ENCODE results near the gene GBP7. TPM values are rescaled to one million over a fixed set of nuclear protein-coding genes. Genes with fewer than 3 reads are reported as not detected.

GBP7 gene
- total and polyA plus RNA-seq, 10 of the 15 experiments (the other 5 are each of a cell fraction or from before 2014, with no cell fraction given): not detected

- no peaks in the 10 kb centered on the region for H3K79me2 ChIP-seq (ENCODE audit: control insufficient read depth, insufficient read depth, low read length)
- intact Hi-C loops (cut with micrococcal nuclease; ENCODE audit: unreplicated experiment): no loop called here
- no peak overlapping the region for H3K4me2 ChIP-seq (ENCODE audit: control insufficient read depth, insufficient read depth)
- BruUV-seq (replicated peaks): no TSS peak
- no peaks in the 10 kb centered on the region for H3K4me1 ChIP-seq (ENCODE audit: control insufficient read depth, insufficient read depth, low read length)
- no peaks in the 10 kb centered on the region for H3K36me3 ChIP-seq (ENCODE audit: control insufficient read depth in 2 of 2, insufficient read depth in 2 of 2, low read length in 1 of 2)
- no peak for ATAC-seq
- H2AFZ ChIP-seq (ENCODE audit: control insufficient read depth, low read depth, low read length): no peak overlapping the region
- WGBS (ENCODE audit: insufficient coverage, insufficient replicate concordance, low lambda C conversion rate, missing lambda C conversion rate): 18% methylated on average over 1 of the region's 1 CpG
- no peaks in the 10 kb centered on the region for H3K27me3 ChIP-seq (replicated peaks in 1 of 2; ENCODE audit: control insufficient read depth in 2 of 2, insufficient read depth in 2 of 2, low read length in 1 of 2)
- no peak overlapping the region for H3K4me3 ChIP-seq
- in situ Hi-C loops (cut with MboI): no loop called here
- H4K20me1 ChIP-seq (ENCODE audit: control insufficient read depth, insufficient read depth): no peaks in the 10 kb centered on the region
- SMC1A ChIA-PET (ENCODE audit: uncharacterized antibody, unreplicated experiment): no interaction called here
- DNase-seq (ENCODE audit: low read depth, low spot score): no peak
- no peaks in the 10 kb centered on the region; the same call in 2 of the 3 replicates for H3K9me3 ChIP-seq (replicated peaks; ENCODE audit: control insufficient read depth, insufficient read depth, low read length)
- no peak overlapping the region for H3K27ac ChIP-seq (ENCODE audit: control insufficient read depth, insufficient read depth)
- no peak overlapping the region for H3K9ac ChIP-seq (ENCODE audit: control insufficient read depth, insufficient read depth, low read length)
- CTCF ChIA-PET: interaction anchor here (0.9 to 1.1 kb wide), 2 partner anchors 9 to 13 kb away, joined by 3 read pairs; no protein-coding TSS in a partner anchor
- RAD21 ChIA-PET (ENCODE audit: unreplicated experiment): no interaction called here
- POLR2A ChIA-PET: no interaction called here
- FAIRE-seq: no peak
- TF ChIP-seq ZZZ3 (IDR thresholded peaks at IDR 0.05; ENCODE audit: control insufficient read depth, insufficient read length, low read depth) (no peak), POLR2AphosphoS2 (IDR thresholded peaks at IDR 0.05; ENCODE audit: low read depth, low read length) (no peak), CBX5 (IDR thresholded peaks at IDR 0.05; ENCODE audit: low read depth) (no peak), RCOR1 (conservative IDR thresholded peaks at IDR 0.05; ENCODE audit: low read depth, low read length) (no peak), MYC (IDR thresholded peaks at IDR 0.05; ENCODE audit: insufficient read depth, insufficient read length, insufficient replicate concordance, low read length, severe bottlenecking) (no peak), ASH2L (IDR thresholded peaks at IDR 0.05; ENCODE audit: borderline replicate concordance, low read depth) (no peak), ZNF592 (IDR thresholded peaks at IDR 0.05) (no peak), CTCF (IDR thresholded peaks at IDR 0.05 in 2 of 3, conservative IDR thresholded peaks at IDR 0.05 in 1 of 3; ENCODE audit: control insufficient read depth in 2 of 3, extremely low read depth in 1 of 3, insufficient read depth in 1 of 3, low read depth in 3 of 3, low read length in 3 of 3) (no peak), MAX (IDR thresholded peaks at IDR 0.05; ENCODE audit: low read depth, low read length) (no peak), IRF3 (IDR thresholded peaks at IDR 0.05) (no peak), ZNF24 (IDR thresholded peaks at IDR 0.05) (no peak), RBBP5 (conservative IDR thresholded peaks at IDR 0.05) (no peak), E2F8 (IDR thresholded peaks at IDR 0.05; ENCODE audit: low read depth, partially characterized antibody) (no peak), BCL11A (IDR thresholded peaks at IDR 0.05; ENCODE audit: low read depth, low read length) (no peak), GATAD2B (conservative IDR thresholded peaks at IDR 0.05; ENCODE audit: low read depth) (no peak)
These were observed 45.5 kb upstream of the GBP7 start for GRCh38 chr1:89221341-89221740.

Measured in GM12878 (cell line).